GM10847 (cell line): ENCODE measurements around the gene YJEFN3.

Experiments
- POLR2A ChIP-seq: IDR thresholded peaks from 2 replicates; pipeline ENCODE4 v1.6.1; 2011; ENCODE audit not compliant: insufficient read length; ENCODE audit errors: extremely low read depth

The YJEFN3 gene

GRCh38 chr19:19549804-19550464 is 21.2 kb downstream of the YJEFN3 start:
- TF ChIP-seq POLR2A: no peak

- no peak for TF ChIP-seq POLR2A
These were observed 21.8 kb downstream of the YJEFN3 start for GRCh38 chr19:19550485-19550929.

- no peak for TF ChIP-seq POLR2A
These were observed 22.5 kb downstream of the YJEFN3 start for GRCh38 chr19:19550972-19551852.

GRCh38 chr19:19551853-19552192 is 23.1 kb downstream of the YJEFN3 start:
- no peak for TF ChIP-seq POLR2A

- TF ChIP-seq POLR2A: no peak
These were observed 24.1 kb downstream of the YJEFN3 start for GRCh38 chr19:19552798-19553197.

GRCh38 chr19:19553670-19554069 is 25.0 kb downstream of the YJEFN3 start:
- no peak for TF ChIP-seq POLR2A

GRCh38 chr19:19554074-19555023 is 25.6 kb downstream of the YJEFN3 start:
- TF ChIP-seq POLR2A: no peak

- no peak for TF ChIP-seq POLR2A
These were observed 29.3 kb downstream of the YJEFN3 start for GRCh38 chr19:19558055-19558454.

GRCh38 chr19:19558636-19559035 is 29.9 kb downstream of the YJEFN3 start:
- no peak for TF ChIP-seq POLR2A

GRCh38 chr19:19559931-19560330 is 31.2 kb downstream of the YJEFN3 start:
- TF ChIP-seq POLR2A: no peak

- no peak for TF ChIP-seq POLR2A
These were observed 33.4 kb downstream of the YJEFN3 start for GRCh38 chr19:19561946-19562664.

- no peak for TF ChIP-seq POLR2A
These were observed 34.1 kb downstream of the YJEFN3 start for GRCh38 chr19:19562665-19563347.

GRCh38 chr19:19563348-19563848 is 34.7 kb downstream of the YJEFN3 start:
- TF ChIP-seq POLR2A: no peak

- TF ChIP-seq POLR2A: no peak
These were observed 37.6 kb downstream of the YJEFN3 start for GRCh38 chr19:19566306-19566705.
